Measurements from ENCODE around the gene HPCAL1. TPM values are rescaled to one million over a fixed set of nuclear protein-coding genes. Genes with fewer than 3 reads are reported as not detected.

HPCAL1 gene
- total and polyA plus RNA-seq, 2 of the 8 experiments (the other 6 are each of a cell fraction or from before 2014, with no cell fraction given), result 5.8 to 8.6 TPM

GRCh38 chr2:10380048-10380926 is 77.6 kb downstream of the HPCAL1 start (continued):
- TF ChIP-seq RNF2 (IDR thresholded peaks at IDR 0.05; ENCODE audit: borderline replicate concordance, low read depth, low read length, missing control alignments, poor library complexity, severe bottlenecking) (no peak), CHD1 (IDR thresholded peaks at IDR 0.05; ENCODE audit: low read depth, low read length) (no peak)
